ENCODE data around the gene LCNL1.
"Not testable (repeated sequence)": the region's sequence is repeated elsewhere in the genome, so short reads cannot be mapped to it uniquely, and the experiment has no call there.

The LCNL1 gene

DNA sequence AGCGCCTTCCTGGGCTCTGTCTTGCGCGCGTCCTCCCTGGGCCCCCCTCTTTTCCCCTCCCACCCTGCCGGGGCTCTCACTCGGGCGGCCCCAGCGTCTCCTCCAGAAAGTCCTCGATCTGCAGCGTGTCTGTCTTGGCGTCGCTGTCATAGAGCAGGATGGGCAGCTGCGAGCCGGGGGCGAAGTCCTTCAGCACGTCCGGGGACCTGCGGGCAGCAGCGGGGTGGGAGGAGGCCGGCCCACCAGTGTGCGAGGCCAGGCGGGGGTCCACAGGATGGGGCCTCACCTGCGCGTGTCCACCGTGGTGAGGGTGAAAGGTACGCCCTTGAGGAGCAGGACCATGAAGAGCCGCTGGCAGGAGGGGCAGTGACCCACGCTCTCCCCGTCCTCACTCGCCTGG is 12.6 kb downstream of the LCNL1 start:
- no peak for DNase-seq

DNA sequence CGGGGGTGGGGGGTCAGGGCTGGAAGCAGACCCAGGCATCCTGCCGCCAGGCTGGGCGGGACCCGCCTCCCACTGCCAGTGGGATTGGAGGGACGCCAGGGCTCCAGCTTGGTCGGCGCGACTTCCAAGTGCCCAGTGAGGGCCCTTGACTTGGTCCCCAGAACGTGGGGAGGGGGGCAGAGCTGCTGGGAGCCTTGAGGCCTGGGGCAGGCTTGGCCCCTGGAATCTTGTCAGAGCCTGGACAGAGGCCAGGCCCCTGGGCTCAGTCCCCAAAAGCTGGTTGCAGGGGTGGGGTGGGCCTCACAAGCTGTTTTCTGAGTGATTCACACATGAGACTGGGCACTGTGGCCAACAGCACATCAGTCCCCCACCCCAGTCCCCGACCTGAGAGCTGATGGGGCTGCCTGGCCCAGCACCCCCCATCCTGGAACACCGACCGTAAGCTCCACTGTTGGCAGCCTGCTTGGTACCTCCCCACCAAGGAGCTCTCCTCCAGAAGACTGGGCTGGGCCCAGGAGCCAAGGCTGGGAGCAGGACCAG is 13.0 kb downstream of the LCNL1 start:
- no peak for DNase-seq

GRCh38 chr9:136996361-136997292 is 13.8 kb downstream of the LCNL1 start, which contains the start of gene CLIC3:
Gene CLIC3, minus strand, starts transcription at chr9:136996568. Its CDS starts 25 bp downstream, at chr9:136996543.
- DNase-seq = no peak

- DNase-seq = no peak
These were observed 14.6 kb downstream of the LCNL1 start for GRCh38 chr9:136997371-136997770.

DNA sequence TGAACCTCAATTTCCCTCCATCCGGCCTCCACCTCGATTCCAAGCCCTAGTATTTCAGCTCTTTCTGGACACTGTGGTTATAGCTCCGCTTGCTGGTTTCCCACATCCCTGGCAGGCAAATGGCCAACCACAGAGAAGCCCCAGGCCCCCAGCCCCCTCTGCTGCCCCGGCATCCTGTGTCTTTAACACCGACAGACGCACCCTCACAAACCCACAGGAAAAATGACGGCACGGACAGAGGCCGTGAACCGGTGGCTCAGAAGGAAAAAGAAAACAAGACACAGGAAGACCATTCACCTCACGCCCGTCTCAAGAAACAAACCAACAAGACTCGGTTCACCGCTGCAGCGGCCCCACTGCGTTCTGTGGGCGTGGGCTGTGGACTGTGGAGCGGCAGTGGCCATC is 15.0 kb downstream of the LCNL1 start:
- DNase-seq = no peak

DNA sequence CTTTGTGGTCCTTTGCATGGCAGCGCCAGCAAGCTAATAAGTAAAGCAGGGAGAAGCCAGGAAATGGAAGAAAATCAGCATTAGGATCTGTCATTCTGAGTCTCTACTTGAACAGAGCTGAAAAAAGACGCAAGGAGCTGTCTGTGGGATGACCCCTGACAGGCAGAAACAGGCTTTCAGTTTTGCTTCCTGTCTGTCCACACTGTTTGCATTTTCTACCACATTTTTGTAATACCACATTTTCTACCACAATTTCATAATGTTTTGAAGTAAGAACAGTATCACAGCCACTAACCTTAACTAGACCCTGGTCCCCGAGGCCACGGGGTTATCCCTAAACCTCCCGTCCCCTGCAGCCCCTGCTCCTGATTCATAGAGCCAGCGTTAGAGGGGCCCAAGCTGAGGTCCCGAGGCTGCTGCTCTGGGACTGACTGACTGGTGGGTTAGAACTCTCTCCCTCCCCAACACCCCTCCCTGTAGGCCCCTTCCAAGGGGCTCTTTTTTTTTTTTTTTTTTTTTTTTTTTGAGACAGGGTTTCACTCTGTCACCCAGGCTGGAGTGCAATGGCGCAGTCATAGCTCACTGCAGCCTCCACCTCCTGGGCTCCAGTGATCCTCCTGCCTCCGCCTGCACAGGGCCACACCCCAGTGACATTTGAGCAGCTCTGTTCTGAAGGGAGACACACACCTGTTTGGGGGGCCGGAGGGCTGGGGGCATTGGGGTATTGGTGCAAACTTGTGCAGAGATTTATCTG is 17.6 kb downstream of the LCNL1 start:
- no peak for DNase-seq

- DNase-seq = no peak
These were observed 19.3 kb downstream of the LCNL1 start for GRCh38 chr9:137001857-137002645.

DNA sequence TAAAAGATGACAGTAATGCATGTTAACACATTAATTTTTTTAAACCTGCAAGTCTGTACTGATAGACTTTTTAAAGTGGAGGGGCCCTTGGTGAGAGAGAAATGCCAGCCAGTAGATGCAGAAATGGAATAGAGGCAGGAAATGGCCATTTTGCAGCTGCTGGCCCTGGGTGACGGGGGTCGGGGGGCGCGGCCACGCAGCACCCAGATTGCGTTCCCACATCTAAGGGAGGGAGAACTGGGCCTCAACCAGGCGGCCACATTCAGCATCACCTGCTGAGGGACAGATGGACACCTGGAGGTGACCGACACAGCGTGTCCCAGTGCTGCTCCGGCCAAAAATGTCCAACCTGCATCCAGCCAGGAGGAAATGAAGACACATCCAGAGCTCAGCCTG is 19.9 kb downstream of the LCNL1 start:
- no peak for DNase-seq

DNA sequence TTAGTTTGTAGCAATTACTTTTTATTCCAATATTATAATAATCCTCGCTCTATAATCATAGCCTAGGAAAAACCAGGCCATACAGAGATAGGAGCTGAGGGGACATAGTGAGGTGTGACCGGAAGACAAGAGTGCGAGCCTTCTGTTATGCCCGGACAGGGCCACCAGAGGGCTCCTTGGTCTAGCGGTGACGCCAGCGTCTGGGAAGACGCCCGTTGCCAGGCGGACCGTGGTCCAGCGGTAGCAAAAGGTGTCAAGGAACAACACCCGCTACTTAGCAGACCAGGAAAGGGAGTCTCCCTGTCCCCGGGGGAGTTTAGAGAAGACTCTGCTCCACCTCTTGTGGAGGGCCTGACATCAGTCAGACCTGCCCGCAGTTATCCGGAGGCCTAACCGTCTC is 21.5 kb downstream of the LCNL1 start:
- DNase-seq = not testable (repeated sequence)

DNA sequence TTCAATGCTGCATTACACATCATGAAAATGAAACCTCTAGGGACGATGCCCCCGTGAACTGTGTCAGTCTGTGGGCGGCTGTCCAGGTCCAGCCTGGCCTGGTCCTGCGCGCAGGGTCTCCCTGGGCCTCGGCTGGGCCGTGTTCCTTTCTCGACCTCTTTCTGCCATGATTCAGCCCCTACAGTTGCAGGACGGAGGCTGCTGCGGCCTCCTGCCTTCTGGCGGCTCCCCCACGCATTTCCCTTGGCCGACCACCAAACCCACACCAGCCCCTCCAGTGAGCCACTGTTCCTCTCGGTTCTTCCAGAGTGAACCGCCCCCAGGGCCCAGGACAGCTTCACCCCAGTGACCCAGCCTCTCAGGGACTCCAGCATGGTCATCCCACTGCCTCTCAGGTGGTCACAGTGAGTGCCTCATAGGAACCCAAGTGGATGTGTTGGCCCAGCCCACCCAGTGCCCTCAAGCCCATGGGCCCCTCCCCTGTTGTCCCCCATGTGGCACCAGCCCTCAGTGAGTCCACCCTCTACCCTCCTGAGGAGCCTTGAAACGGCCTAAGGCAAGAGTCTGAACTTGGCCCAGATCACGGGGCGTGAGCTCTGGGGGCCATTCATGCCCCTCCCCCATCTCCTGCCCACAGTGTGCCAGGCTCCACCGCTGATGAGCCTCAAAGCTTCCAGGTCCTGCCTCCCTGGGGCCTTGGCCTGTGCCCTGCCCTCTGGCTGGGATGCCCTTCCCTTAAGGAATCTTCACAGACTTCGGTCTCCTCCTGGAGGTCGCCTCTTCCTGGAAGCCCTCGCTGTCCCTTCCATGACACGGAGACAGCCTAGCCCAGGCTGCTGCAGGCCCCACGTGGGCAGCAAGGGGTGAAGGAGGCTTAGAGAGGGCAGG is 23.6 kb downstream of the LCNL1 start:
- DNase-seq = no peak

DNA sequence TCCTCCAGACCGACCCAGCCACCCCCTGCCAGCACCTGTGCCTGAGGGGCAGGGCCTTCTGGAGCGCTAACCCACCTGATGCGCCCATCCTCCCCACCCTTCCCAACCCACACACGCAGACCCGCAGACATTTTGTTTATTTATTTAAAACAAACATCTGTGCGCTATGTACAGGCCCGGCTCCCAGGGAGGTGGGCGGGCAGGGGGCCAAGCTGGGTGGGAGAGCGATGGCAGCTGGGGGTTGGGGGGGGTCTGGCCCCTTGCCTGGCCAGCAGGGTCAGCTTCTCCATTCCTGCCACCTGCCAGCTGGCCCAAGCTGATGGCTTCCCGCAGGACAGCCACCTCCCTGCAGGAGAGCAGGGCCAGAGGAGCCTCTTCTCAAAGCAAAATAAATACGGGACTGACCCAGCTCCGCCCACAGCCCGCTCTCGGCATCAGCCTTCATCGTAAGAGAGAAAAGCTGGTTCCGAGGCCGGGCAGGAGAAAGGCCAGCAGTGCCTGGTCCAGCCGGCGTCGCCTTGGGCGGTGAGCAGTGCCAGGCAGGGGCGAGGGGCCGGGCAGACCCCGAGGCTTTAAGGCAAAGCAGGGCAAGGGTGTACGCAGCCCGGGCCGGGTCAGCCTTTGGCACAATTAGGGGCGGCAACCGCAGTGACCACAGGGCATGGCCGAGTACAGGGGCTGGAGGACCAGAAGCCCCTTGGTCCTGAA is 24.5 kb downstream of the LCNL1 start:
- no peak for DNase-seq

GRCh38 chr9:137007816-137008270 is 25.1 kb downstream of the LCNL1 start:
- DNase-seq = no peak

DNA sequence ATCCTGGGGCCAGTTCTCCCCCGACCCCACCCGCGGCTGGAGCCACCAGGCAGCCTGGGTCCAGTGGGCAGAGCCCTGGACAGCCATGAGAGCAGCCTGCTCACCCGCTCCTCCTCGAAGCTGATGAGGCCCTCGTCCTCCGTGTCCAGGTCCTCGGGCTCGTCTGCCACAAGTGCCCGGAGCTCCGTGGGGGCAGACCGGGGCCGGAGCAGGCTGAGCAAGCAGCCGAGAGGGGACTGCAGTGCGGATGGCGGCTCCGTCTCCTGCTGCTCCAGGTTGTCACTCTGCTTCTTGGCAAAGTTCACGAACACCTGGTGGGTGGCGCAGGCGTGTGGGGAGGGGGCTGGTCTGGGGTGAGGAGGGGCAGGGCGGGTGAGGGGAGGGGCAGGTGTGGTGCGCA is 25.5 kb downstream of the LCNL1 start:
- DNase-seq = no peak

- DNase-seq = no peak
These were observed 26.4 kb downstream of the LCNL1 start for GRCh38 chr9:137009217-137009616.

GRCh38 chr9:137009938-137010732 is 27.3 kb downstream of the LCNL1 start:
- DNase-seq = no peak

GRCh38 chr9:137011156-137011555 is 28.4 kb downstream of the LCNL1 start:
- no peak for DNase-seq

DNA sequence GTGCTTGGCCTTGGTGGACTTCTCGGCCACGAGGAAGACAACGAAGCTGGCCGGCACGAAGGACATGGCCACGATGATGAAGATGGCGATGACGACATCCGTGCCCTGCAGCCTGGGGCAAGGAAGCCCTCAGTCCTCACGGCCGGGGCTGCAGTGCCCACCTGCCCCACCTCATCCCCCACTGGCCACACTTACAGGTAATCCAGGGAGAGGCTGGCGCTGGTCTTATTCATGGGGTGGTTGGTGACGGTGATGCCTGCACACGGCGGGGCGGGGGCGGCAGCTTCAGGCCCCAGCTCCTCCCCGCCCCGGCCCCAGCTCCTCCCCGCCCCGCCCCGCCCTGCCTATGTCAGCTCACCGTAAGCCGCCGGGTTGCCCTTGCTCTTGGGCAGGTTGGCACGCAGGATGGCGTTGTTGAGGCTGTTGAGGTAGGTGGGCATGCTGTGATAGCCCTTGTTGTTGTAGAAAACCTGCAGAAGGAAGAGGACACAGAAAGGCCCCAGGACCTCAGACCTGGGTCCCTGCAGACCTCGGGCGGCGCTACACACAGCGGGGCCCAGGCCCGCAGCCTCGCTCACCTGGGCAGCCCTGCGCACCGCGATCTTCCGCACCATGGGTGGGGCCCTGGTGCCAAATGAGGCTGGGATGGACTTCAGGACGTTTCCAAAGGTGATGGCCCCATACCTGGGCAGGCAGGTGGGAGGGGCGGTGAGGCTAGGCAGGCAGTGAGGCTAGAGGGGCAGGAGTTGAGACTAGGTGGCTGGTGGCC is 29.3 kb downstream of the LCNL1 start:
- DNase-seq = no peak

GRCh38 chr9:137012694-137013570 is 30.1 kb downstream of the LCNL1 start:
- DNase-seq = no peak
